Smooth muscle cell of the brain vasculature (primary cell): ENCODE results near the gene CHST12.

Experiments used
- DNase-seq: peaks from one replicate; pipeline ENCODE4 v3.0.0-alpha.2; 2012; ENCODE audit warnings: low read depth, low spot score

CHST12 gene

DNA sequence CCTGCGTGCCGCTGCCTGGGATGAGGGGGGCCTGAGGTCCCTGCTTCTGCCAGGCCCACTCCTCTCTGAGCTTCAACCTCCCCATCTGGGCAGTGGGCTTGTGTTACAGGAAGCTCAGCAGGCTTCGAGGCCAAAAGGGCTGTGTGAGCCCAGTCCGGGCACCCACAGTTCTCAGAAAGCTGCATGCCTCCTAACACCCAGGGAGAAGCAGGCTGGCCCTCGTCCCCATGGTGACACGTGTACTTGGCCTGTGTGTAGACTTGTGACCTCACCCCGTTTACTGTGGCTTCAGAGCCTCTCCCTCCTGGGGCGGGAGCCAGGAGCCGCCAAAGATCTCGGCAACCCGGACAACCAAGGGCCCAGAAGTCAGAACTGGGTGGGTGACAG lies 75.0 kb downstream of the CHST12 start:
- DNase-seq = no peak

DNA sequence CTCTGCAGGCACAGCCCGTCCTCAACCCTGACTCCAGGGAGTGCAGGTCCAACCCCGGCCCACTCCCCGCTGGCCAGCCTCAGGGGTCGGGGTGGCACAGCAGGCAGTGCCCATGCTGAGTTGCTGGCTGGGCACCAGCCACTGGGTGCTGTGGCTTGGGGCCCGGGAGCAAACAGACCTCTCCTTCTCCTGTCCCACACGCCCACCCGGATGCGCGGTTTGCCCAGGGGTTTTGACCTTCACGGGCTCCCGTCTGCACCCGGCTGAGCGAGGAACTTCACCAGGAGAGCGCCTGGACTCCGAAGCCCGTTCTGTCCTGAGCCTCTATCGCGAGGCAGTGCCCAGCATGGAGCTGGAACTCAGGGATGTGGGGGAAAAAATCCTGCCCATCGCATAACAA lies 75.4 kb downstream of the CHST12 start:
- no peak for DNase-seq

DNA sequence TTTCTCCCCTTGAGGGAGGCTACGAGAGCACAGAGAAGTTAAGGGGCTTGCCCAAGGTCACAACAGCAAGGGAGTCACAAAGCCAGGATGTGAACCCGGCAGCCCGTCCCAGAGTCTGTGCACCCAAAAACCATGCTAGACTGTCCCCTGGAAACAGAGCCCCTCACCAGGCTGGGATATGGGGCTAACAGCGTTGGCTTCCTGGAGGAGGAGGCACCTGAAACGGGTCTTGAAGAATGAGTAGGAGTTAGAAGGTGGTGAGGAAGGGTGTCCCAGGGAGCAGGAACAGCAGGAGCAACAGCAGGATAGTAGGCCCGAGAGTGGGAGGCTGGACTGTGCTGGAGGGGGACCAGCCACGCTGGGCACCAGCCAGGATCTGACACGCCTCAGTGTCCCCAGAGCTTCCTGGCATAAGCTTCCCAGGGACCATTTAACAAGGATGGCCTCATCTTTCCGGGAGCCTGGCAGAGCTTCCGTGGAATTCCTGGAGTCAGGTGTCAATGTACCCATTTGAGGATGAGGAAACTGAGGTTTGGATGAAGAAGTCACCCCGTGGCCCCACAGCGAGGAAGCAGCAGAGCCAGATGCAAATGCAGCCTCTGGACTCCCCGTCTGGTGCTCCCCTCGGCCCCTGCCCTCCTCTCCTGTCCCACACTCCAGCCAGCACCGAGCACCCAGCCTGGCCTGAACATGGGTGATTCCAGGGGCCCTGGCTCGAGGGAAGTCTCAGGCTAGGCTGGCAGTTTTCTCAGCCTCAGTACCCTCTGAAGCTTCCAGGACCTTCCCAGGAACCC lies 76.1 kb downstream of the CHST12 start:
- no peak for DNase-seq

DNA sequence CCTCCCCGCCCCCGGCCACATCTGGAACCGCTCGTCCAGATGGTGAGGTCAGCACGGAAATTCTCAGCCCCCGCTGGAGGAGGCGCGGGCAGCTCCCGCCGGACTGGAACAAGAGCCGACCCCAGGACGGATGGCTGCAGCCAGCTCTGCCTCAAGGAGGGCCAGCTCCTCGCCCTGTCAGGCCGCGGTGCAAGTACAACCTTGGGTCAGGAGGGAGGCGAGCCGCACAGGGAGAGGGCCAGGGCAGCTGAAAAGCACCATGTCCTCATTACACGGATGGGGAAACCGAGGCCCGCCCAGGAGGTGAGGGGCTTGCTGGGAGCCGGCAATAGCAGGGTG lies 76.6 kb downstream of the CHST12 start:
- no peak for DNase-seq

DNA sequence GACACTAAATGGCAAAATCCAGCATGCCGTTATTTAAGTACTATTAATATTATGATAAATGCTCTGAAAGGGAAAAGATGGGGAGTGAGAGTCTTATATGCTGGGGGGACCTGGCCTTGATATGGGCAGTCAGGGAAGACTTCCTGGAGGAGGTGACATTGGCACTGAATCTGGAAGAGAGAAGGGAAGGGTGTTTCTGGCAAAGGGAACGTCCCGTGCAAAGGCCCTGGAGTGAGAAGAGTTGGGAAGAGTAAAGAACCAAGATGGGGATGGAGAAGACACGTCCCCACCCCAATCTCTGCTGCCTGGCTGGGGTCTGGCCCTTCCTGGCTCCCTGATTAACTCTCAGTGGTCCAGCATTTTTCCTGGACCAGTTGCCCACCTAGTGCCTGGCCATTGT lies 77.8 kb downstream of the CHST12 start:
- DNase-seq = no peak

DNA sequence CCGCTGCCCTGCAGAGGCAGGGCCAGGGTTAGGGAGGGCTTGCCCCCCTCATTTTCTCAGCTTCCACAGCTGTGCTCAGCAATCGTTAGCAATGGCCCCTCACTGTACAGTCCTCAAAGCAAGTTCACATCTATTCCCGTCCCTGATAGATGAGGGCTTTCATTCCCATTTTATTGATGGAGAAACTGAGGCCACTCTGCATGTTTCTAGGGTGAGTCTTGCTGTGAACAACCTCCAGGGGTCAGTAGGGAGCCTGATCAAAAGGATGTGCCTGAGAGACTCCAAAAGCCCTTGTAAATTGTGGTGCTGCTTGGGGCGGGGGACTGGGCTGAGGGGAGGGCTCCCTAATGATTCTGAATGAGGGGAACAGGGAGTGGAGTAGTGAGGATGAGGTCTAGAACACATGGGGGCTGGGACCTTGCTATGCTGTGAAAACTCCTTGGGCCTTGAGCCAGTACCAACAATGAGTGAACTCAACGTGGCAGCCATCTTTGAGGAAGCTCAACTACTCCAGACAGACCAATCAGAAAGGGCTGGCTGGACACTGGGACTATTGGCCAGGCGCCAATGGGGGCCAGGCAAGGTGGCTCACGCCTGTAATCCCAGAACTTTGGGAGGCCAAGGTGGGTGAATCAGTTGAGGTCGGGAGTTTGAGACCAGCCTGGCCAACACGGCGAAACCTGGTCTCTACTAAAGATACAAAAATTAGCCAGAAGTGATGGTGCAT lies 79.5 kb downstream of the CHST12 start:
- DNase-seq = no peak

DNA sequence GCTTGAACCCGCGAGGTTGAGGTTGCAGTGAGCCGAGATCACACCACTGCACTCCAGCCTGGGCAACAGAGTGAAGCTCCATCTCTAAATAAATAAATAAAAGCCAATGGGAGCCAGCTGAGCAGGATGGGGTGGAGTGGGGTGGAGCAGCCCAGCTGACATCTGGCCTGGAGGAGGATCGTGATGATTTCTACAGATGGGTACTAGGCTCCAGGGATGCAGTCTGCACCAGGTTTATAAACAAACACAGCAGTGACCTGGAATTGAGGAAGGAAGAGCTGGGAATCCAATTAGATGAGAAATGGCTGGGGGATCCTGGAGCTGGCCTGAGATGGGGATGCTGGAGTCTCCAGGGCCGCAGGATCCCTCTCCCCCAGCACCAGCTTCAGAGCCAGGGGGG lies 80.1 kb downstream of the CHST12 start:
- no peak for DNase-seq

DNA sequence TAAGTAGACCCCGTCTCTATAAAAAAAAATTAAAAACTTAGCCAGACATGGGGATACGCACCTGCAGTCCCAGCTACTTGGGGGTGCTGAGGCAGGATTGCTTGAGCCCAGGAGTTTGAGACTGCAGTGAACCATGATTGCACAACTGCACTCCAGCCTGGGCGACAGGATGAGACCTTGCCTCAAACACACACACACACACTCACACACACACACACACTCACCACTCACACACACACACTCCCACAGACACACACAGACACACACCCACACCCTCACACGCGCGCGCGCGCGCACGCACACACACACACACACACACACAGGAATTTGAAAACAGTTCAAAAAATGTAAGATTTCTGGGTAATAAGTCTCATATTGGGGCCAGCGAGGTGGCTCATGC lies 81.5 kb downstream of the CHST12 start:
- DNase-seq = no peak

DNA sequence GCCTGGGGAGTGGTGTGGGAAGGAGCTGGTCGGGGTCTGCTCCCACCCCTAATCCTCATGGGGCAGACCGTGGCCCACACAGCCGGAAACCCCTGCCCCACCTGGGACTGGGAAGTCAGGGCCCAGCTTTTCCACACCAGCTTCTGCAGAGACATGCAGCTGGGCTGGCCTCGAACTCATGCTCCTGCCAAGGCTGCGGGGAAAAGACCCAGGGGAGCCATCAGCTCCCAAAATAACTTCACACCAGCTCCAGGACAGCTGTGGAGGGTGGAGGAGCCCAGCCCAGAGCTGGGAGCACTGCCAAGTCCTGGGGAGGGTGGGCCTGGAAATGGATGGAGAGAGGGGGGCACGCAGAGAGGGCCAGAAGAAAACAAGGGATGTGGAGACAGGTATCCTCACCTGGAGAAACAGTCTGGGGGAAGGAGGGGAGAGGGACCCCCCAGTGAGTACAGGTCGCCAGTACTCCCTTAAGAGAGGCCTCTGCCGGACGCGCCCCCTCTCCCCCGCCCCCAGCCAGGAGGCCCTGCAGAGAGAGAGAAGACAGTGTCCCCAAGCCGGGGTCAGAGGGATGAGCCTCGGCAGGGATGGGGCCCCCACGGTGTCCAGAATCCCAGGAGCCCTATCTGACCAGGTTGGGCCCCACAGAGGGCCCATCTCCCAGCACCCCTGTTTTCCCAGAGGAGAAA lies 84.3 kb downstream of the CHST12 start:
- DNase-seq = no peak

DNA sequence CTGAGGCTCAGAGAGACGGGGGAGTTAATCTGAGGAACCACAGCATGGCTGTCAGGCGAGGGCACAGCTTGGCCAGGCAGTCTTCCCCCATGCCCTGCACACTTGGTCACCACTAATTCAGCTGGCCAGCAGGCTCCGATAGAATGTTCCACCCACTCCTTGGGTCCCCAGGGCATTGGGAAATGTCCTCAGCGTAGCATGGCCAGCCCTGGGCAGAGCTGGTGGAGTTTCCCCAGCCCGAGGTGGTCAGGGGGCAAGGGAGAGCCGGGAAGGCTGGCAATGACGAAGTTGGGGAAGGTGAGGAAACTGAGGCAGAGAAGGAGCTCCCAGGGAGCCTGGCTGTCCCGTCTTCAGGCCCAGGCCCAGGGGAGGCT lies 84.8 kb downstream of the CHST12 start:
- no peak for DNase-seq

DNA sequence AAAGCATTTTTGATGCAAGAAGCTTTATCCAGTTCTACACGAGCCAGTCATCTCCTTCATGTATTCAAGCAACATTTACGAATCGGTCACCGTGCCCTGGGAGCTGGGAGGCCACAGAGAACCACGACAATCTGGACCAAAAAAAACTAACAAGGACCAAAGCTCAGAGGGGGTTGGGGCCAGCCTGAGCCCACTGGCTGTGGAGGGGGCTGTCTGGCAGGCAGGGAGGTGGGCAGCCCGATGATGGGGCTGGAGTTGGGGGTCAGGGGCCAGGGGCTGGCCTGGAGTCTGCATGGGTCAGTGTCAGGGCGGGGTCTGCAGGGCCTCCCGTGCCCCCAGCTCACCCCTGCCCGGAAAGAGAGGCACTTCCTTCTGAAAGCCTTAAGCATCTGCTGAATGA lies 85.3 kb downstream of the CHST12 start:
- no peak for DNase-seq

DNA sequence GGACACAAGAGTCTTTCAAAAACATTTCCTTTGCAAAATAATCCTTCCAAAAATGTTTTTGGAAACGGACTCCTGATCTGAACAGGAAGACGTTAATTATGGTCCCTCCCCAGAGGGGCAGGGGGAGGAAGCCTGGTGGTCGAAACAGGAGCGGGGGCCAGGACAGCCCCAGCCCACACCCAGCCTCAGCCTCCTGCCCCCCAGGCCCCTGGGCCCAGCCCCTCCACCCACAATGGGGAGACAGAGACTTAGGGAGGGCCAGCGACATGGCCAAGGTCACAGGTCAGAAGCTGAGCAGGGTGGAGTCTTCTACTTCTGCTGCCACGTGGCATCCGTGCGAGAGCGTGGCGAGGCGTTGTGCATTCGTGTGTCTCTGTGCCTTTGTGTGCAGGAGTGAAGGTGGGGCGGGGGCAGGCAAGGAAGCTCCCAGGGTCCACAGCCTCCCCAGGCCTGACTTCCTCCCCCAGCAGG lies 86.8 kb downstream of the CHST12 start:
- DNase-seq = no peak

DNA sequence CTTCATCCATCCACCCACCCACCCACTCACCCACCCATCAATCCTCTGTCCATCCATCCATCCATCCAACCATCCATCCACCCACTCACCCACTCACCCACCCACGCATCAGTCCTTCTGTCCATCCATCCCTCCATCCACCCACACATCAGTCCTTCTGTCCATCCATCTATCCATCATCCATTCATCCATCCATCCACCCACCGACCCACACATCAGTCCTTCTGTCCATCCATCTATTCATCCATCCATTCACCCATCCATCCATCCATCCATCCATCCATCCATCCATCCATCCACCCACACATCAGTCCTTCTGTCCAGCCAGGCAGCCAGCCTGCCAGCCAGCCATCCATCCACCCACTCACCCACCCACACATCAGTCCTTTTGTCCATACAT lies 88.6 kb downstream of the CHST12 start:
- no peak for DNase-seq

DNA sequence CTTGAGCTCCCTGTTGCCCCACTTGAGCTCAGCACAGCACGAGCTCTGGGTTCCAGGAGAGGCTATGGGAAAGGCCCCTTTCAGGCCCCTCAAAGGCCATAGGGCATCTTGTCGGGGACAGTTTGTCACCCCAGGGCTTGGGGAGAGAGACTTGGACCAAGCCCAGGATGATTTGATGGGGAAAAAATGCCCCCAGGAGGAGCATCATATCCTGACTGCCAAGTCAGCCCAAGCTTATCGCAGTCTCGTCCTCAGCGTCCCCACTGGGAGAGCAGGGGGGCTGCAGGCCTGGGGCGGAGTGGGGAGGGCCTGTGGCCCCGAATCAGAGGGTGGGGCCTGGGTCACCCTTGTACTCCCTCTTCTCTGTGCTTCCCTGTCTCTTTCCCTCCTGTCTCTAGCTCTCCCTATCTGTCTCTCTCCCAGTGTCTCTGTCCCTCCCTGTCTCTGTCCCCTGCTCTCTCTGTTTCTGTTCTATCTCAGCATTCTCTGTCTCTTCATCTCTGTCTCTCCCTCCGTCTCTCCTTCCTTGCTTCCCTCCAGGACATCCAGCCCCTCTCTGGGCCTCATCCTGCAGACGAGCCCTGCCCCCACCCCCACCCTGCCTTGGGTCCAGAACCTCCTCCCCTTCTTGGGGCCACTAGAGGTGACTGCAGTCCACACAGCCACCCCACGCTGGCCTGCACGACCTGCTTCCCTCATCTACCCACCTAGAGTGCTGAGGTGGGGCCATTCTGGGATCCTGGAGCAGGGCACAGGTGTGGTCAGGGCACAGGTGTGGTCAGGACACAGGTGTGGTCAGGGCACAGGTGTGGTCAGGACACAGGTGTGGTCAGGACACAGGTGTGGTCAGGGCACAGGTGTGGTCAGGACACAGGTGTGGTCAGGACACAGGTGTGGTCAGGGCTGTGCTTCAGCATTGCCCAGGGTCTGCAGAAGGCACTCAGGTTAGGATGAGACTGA lies 90.1 kb downstream of the CHST12 start:
- DNase-seq = no peak

DNA sequence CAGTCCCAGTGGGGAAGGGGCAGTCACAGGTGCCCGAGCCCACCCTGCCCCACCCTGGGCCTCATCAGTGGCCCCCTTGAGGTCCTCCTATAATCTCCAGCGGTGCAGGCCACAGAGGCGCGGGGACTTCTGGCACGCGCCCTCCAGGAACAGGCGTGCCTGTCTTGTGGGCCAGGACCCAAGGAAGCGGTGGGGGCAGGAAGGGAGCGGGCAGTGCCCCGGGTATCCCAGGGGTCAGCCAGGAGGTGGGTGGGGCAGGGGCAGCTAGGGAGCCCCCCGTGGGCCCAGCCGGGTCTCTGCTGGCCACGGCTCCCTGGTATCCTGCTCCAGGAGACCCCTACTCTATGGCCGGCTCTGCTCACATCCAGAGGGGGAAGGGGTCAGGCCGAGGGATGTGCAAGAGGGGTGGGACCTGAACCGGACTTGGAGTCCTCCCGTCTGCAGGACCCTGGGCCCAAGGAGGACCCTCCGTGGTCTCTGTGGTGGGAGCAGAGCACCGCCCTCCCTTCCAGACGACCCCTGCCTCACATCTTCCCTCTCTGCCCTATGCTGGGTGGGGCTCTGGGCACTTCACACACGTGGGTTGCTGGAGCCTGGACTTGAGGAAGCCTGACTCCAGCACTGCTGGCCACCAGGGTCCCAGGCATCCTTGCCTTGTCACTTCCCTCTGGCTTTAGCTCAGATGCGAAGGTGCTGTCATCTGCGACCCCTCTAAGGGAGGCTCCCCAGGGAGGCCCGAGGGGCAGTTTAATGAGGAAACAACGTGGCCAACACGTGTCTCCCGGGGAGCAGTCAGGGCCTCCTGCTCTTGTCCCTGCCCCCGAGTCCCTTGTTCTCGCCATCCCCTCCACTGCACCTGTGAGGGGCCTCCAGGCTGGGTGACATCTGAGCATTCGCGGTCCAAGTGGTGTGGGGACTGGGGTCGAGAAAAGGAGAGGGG lies 91.0 kb downstream of the CHST12 start:
- no peak for DNase-seq

DNA sequence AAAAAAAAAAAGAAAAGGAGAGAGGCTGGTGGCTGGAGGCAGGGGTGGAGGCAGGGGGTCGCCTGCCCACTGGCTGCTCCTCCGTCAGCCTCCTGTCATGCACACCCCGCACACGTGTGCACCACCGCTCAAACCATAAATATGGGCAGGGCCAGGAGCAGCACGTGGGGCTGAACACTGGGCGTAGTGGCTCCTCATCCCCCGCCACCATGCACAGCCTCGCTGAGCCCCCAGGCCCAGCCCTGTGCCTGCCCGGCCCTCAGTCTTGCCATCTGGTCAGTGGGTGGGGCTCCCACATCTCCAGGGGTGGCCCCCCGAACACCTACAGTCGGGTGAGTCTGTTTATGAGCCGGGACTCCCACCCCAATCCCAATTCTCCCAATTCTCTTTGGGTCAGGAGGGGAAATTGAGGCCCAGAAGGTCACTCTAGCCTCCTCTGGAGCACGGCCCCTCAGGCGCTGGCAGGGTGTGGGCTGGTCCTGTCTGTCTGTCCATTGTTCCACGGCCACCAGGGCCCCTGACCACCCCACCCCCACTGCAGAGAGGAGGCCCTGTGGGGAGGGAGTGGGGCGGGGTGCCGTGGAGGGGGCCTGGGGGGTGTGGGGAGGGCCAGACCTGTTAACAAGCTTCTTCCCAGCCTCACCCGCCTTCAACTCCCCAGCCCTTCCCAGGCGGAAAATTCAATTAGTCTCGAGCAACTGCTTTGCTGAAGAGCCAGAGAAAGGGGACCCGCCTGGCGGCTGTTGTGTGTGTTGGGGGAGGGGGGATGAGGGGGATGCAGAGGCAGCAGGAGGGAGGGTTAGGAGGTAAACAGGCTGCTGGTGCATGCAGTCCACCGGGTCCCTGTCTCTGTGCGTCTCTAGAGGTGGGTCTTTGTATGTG lies 92.2 kb downstream of the CHST12 start:
- no peak for DNase-seq

DNA sequence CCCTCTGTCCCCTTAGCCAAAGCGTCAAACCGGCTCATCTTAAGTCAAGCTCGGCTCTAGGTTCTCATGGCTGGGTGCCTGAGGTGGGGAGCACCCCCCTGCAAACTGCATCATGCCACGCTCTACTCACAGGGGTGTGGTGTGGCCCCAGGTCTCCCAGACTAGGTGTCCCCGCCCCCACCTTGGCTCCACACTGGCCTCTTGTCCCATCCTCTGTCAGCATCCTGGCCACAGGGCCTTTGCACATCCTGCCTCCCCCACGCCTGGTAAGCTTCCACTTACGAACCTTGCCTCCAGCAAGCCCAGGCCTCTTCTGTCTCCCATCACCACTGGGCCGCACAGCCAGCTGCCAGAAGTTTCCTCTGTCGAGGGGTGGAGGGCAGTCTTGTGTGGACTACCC lies 93.0 kb downstream of the CHST12 start:
- DNase-seq = no peak

DNA sequence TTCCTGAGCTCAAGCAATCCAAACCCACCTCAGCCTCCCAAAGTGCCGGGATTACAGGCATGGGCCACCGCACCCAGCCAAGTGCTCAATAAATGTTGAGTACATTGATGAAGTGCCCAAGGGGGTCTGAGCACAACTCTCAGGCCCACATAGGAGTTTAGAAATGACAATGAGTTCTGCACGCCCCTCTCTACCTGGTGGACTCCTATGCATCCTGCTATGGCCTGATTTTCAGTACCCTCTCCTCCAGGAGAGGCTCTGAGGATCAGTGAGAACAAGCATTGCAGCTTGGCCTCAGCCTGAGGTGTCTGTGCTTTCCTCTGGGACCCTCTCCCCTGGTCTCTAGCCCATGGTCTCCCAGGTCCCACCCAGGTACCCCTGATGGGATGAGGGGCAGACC lies 93.7 kb downstream of the CHST12 start:
- no peak for DNase-seq

DNA sequence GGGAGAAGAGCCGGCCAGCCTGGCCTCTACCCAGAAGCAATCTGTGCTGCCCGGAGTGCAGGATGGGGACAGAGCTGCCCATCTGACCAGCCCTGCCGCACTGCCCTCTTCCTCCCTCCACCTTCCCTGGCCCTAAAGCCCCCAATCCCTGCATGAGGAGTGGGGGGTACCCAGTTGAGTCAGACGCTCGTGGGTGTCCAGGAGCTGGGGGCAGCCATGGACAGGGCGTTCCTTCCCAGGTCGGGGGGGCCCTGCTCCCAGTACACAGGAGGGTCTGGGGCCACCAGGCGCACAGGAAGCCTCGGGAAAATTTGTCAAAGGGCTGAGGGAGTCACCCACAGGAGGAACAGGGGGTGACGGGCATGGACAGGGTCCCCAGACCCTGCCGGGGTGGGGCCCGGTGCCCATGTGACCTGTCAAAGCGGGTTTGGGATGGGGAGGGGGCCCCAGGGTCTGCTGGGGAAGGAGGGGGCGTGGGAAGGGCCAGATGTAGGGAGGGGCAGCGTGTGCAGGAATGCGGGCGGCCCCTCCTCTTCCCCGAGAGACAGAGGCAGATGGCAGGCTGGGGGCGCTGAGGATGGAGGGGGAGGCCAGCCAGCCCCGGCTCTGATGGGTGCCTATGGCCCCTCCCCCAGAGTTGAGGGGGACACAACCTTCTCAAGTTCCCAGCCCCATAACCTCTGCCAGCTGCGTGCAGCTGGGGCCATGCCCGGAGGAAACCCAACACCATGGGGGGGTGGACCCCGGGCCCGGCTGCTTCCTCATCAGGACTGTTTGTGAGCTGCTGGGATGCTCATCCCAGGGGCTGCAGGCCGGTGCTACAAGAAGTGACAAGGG lies 94.3 kb downstream of the CHST12 start:
- DNase-seq = no peak
